ENCODE measurements around the gene KIF13A. TPM values are rescaled to one million over a fixed set of nuclear protein-coding genes. Genes with fewer than 3 reads are reported as not detected.
"Not testable (repeated sequence)": the region's sequence is repeated elsewhere in the genome, so short reads cannot be mapped to it uniquely, and the experiment has no call there.

Gene KIF13A
- total and polyA plus RNA-seq, 2 experiments from 2014 or later: 39.1 to 96.9 TPM

DNA sequence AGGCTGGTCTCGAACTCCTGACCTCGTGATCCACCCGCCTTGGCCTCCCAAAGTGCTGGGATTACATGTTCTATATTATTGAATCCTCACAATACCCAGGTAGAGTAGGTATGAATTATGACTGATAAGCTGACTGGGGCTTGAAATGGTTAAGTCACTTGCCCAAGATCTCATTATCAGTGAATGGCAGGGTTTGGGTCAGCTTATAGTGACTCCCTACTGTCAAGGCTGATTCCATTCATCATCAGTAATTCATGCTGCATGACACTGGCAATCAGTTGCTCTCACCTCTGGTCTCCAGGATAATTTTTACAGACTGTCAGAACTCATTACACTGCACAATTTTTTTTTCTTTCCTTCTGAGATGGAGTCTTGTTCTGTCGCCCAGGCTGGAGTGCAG is 127.6 kb downstream of the KIF13A start:
- Histone ChIP-seq H3K4me3 (no peak overlapping the region), H3K27ac (no peak overlapping the region), H3K27me3 (no peaks in the 10 kb centered on the region), H3K9me3 (ENCODE audit: low read depth) (no peaks in the 10 kb centered on the region), H3K4me1 (ENCODE audit: low read depth) (peaks cover 9% of the 10 kb centered on the region), H3K36me3 (peaks cover 10% of the 10 kb centered on the region)
- TF ChIP-seq, protein P1, sequence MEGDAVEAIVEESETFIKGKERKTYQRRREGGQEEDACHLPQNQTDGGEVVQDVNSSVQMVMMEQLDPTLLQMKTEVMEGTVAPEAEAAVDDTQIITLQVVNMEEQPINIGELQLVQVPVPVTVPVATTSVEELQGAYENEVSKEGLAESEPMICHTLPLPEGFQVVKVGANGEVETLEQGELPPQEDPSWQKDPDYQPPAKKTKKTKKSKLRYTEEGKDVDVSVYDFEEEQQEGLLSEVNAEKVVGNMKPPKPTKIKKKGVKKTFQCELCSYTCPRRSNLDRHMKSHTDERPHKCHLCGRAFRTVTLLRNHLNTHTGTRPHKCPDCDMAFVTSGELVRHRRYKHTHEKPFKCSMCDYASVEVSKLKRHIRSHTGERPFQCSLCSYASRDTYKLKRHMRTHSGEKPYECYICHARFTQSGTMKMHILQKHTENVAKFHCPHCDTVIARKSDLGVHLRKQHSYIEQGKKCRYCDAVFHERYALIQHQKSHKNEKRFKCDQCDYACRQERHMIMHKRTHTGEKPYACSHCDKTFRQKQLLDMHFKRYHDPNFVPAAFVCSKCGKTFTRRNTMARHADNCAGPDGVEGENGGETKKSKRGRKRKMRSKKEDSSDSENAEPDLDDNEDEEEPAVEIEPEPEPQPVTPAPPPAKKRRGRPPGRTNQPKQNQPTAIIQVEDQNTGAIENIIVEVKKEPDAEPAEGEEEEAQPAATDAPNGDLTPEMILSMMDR (IDR thresholded peaks at IDR 0.05; ENCODE audit: low read depth, low read length): no peak
- no peak for DNase-seq (ENCODE audit: low read depth in 1 of 2, low spot score in 1 of 2)

DNA sequence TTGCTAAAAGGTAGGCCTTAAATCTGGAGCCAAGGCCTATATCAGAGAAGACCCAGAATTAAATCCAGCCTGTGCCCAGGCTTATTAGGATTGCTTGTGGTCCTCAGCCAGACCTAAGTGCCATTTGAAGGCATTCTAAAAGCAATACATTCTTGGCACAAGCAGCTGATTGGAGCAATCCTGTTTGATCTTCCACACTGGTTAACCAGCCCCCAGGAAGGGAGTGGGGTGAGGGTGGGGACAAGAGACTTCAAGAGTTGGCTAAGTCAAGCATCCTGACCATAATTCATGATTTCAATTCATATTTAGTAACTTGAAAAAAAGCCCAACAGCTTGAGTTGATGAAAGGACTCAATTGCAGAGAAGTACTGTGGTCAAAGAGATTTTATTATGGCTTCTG is 128.9 kb downstream of the KIF13A start:
- H3K36me3 ChIP-seq: peaks cover 10% of the 10 kb centered on the region
- H3K27me3 ChIP-seq: no peaks in the 10 kb centered on the region
- H3K4me1 ChIP-seq (ENCODE audit: low read depth): peaks cover 4% of the 10 kb centered on the region
- H3K4me3 ChIP-seq: no peak overlapping the region
- no peaks in the 10 kb centered on the region for H3K9me3 ChIP-seq (ENCODE audit: low read depth)
- no peak overlapping the region for H3K27ac ChIP-seq
- no peak for DNase-seq (ENCODE audit: low read depth in 1 of 2, low spot score in 1 of 2)
- TF ChIP-seq, protein P1 (IDR thresholded peaks at IDR 0.05; ENCODE audit: low read depth, low read length): no peak

DNA sequence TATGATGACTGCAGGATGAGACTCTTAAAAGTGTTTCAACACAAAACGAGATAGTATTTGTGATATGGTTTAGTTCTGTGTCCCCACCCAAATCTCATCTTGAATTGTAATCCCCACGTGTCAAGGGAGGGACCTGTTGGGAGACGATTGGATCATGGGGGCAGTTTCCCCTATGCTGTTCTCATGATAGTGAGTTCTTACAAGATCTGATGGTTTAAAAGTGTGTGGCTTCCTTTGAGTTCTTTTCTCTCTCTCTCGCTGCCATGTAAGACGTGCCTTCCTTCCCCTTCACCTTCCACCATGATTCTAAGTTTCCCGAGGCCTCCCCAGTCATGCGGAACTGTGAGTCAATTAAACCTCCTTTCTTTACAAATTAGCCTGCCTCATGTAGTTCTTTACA is 130.2 kb downstream of the KIF13A start:
- not testable (repeated sequence) for H3K9me3 ChIP-seq (ENCODE audit: low read depth); H3K27ac ChIP-seq; H3K4me1 ChIP-seq (ENCODE audit: low read depth); H3K27me3 ChIP-seq; H3K4me3 ChIP-seq; DNase-seq (ENCODE audit: low read depth in 1 of 2, low spot score in 1 of 2)
- H3K36me3 ChIP-seq: peaks cover 10% of the 10 kb centered on the region

DNA sequence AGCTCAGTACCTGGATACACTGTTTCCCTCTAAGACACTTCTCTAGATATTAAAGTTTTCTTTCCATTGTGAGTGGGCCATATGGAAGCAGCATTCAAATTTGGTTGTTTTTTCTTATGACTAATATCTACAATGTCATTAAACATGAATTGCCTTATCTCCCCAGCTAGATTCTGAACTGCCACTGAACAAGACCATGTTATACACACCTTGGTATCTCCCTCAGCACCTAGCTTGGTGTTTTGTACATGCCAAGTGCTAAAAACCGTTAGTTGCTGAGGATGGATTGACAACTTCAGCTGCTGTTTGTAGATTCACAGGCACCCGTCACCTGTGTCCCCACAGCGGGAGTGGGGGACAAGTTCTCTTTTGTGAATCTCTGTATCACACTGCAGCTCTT is 131.1 kb downstream of the KIF13A start:
- Histone ChIP-seq H3K27me3 (no peaks in the 10 kb centered on the region), H3K4me1 (ENCODE audit: low read depth) (peaks cover 4% of the 10 kb centered on the region), H3K36me3 (peaks cover 10% of the 10 kb centered on the region), H3K27ac (no peak overlapping the region), H3K9me3 (ENCODE audit: low read depth) (no peaks in the 10 kb centered on the region), H3K4me3 (no peak overlapping the region)
- DNase-seq (ENCODE audit: low read depth in 1 of 2, low spot score in 1 of 2): no peak
- TF ChIP-seq, protein P1 (IDR thresholded peaks at IDR 0.05; ENCODE audit: low read depth, low read length): no peak

DNA sequence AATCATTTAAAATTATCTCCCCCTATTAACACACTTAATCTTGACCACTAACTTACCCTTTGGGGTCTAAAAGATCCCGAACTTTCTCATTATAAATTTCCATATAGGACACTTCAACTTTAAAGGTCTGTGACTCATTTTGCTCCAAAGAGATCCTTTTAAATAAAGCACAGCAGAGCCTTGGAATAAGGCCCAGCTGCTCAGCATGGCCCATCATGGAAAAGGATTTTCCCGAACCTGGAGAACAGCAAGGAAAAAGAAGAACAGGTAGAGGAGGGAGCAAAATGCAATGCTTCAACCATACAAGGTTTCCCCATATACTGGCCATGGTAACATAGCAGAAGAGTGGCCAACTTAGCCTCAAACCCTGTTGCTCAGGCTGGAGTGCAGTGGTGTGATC is 132.1 kb downstream of the KIF13A start:
- no peak overlapping the region for H3K27ac ChIP-seq
- H3K9me3 ChIP-seq (ENCODE audit: low read depth): no peaks in the 10 kb centered on the region
- no peak overlapping the region for H3K4me3 ChIP-seq
- H3K36me3 ChIP-seq: peaks cover 11% of the 10 kb centered on the region
- H3K27me3 ChIP-seq: no peaks in the 10 kb centered on the region
- no peak for DNase-seq (ENCODE audit: low read depth in 1 of 2, low spot score in 1 of 2)
- peaks cover 4% of the 10 kb centered on the region for H3K4me1 ChIP-seq (ENCODE audit: low read depth)
- TF ChIP-seq, protein P1 (IDR thresholded peaks at IDR 0.05; ENCODE audit: low read depth, low read length): no peak

DNA sequence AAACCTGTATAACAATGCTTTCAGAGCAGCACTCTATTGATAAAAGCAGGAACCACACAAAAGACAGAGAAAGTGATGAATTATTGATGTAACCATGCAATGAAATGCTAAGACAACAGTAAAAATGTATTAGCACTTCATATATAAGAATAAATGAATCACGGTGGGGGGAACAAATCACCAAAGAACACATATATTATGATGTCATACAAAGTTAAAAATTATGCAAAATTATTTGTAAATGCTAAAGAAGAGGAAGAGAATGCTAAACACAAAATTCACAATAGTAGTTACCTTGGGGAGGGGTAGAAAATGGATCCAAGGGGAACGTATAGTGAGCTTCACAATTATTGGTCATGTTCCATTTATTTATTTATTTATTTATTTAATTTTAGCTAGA is 133.9 kb downstream of the KIF13A start:
- Histone ChIP-seq H3K4me3 (no peak overlapping the region), H3K36me3 (peaks cover 30% of the 10 kb centered on the region), H3K9me3 (ENCODE audit: low read depth) (no peaks in the 10 kb centered on the region), H3K27me3 (no peaks in the 10 kb centered on the region), H3K27ac (no peak overlapping the region), H3K4me1 (ENCODE audit: low read depth) (peaks cover 4% of the 10 kb centered on the region)
- TF ChIP-seq, protein P1 (IDR thresholded peaks at IDR 0.05; ENCODE audit: low read depth, low read length): no peak
- no peak for DNase-seq (ENCODE audit: low read depth in 1 of 2, low spot score in 1 of 2)
